Neural cell (in vitro differentiated cells): ENCODE measurements around the gene TNIP2. TPM values are rescaled to one million over a fixed set of nuclear protein-coding genes. Genes with fewer than 3 reads are reported as not detected.

Source experiments
- H2AFZ ChIP-seq: fragments of 200-600, 300-800 bp; sonication (generic), shearing (Covaris generic); 2 replicates; pipeline ENCODE4 v1.6.0; 2014; ENCODE audit warnings: low read depth, mild to moderate bottlenecking, antibody characterized with exemption, low read length, moderate library complexity
- H3F3A ChIP-seq: fragments of 200-600 bp; shearing (Covaris generic); 2 replicates; pipeline ENCODE4 v1.6.1; 2016; ENCODE audit warnings: mild to moderate bottlenecking, moderate library complexity, mixed read lengths, antibody characterized with exemption, low read length; ENCODE audit not compliant: insufficient read depth, poor library complexity, severe bottlenecking
- H3K27ac ChIP-seq: fragments of 200-600, 300-800 bp; sonication (generic), shearing (Covaris generic); 2 replicates; pipeline ENCODE4 v1.5.1; 2014; ENCODE audit warnings: mild to moderate bottlenecking, low read length, moderate library complexity
- H3K27me3 ChIP-seq: fragments of 300-800, 200-600 bp; sonication (generic), shearing (Covaris generic); 2 replicates; pipeline ENCODE4 v1.6.0; 2014; ENCODE audit warnings: mild to moderate bottlenecking, low read depth, low read length, moderate library complexity; ENCODE audit not compliant: insufficient read depth
- H3K36me3 ChIP-seq: fragments of 300-800, 200-600 bp; sonication (generic), shearing (Covaris generic); 2 replicates; pipeline ENCODE4 v1.5.1; 2014; ENCODE audit warnings: mild to moderate bottlenecking, antibody characterized with exemption, low read length, moderate library complexity; ENCODE audit not compliant: insufficient read depth
- H3K4me2 ChIP-seq: fragments of 300-800, 200-600 bp; sonication (generic), shearing (Covaris generic); 2 replicates; pipeline ENCODE4 v1.6.0; 2014; ENCODE audit warnings: mild to moderate bottlenecking, low read length
- H3K4me3 ChIP-seq: fragments of 300-800, 200-600 bp; sonication (generic), shearing (Covaris generic); 2 replicates; pipeline ENCODE4 v1.5.1; 2014; ENCODE audit warnings: mild to moderate bottlenecking, low read length, moderate library complexity
- H3K79me2 ChIP-seq: fragments of 200-600 bp; shearing (Covaris generic); replicated peaks from 2 replicates; pipeline ENCODE4 v1.6.0; 2014; ENCODE audit warnings: mild to moderate bottlenecking, low read length, moderate library complexity; ENCODE audit not compliant: insufficient read depth
- H3K9ac ChIP-seq: fragments of 300-800, 200-600 bp; sonication (generic), shearing (Covaris generic); 2 replicates; pipeline ENCODE4 v1.6.1; 2016; ENCODE audit warnings: mild to moderate bottlenecking, low read length, mixed read lengths
- H3K9me2 ChIP-seq: fragments of 200-600 bp; shearing (Covaris generic); 2 replicates; pipeline ENCODE4 v1.6.1; 2016; ENCODE audit warnings: mild to moderate bottlenecking, low read length, mixed read lengths; ENCODE audit not compliant: insufficient read depth
- H3K9me3 ChIP-seq: fragments of 200-600, 300-800 bp; sonication (generic), shearing (Covaris generic); 2 replicates; pipeline ENCODE4 v1.6.1; 2016; ENCODE audit warnings: mild to moderate bottlenecking, mixed run types, low read length, moderate library complexity, mixed read lengths
- H4K20me1 ChIP-seq: fragments of 200-600 bp; shearing (Covaris generic); 2 replicates; pipeline ENCODE4 v1.6.1; 2016; ENCODE audit warnings: mild to moderate bottlenecking, mixed run types; ENCODE audit not compliant: insufficient read depth
- CTCF ChIP-seq: fragments of 450-650 bp; IDR thresholded peaks from 2 replicates; pipeline ENCODE4 v1.5.1; 2014; ENCODE audit warnings: antibody characterized with exemption, mild to moderate bottlenecking, moderate library complexity; ENCODE audit not compliant: poor library complexity, severe bottlenecking
- EP300 ChIP-seq: fragments of 450-650 bp; conservative IDR thresholded peaks from 2 replicates; pipeline ENCODE4 v1.6.1; 2014; ENCODE audit warnings: antibody characterized with exemption, mild to moderate bottlenecking, moderate library complexity; ENCODE audit not compliant: poor library complexity, severe bottlenecking
- EZH2 ChIP-seq: fragments of 200-600, 300-800 bp; shearing (Covaris generic), sonication (generic); IDR thresholded peaks from 2 replicates; pipeline ENCODE4 v1.6.1; 2014; ENCODE audit warnings: antibody characterized with exemption, low read length, borderline replicate concordance, mild to moderate bottlenecking; ENCODE audit not compliant: insufficient read depth, poor library complexity, severe bottlenecking
- MXI1 ChIP-seq: fragments of 450-650 bp; conservative IDR thresholded peaks from 2 replicates; pipeline ENCODE4 v1.6.1; 2014; ENCODE audit warnings: antibody characterized with exemption, mild to moderate bottlenecking; ENCODE audit not compliant: poor library complexity, severe bottlenecking
- POLR2AphosphoS5 ChIP-seq: IDR thresholded peaks from 2 replicates; pipeline ENCODE4 v1.6.1; 2012
- RAD21 ChIP-seq: fragments of 450-650 bp; conservative IDR thresholded peaks from 2 replicates; pipeline ENCODE4 v1.6.1; 2014; ENCODE audit warnings: antibody characterized with exemption, mild to moderate bottlenecking, moderate library complexity
- REST ChIP-seq: IDR thresholded peaks from 2 replicates; pipeline ENCODE4 v1.6.1; 2012; ENCODE audit warnings: borderline replicate concordance
- SMC3 ChIP-seq: fragments of 450-650 bp; conservative IDR thresholded peaks from 2 replicates; pipeline ENCODE4 v1.6.1; 2014; ENCODE audit warnings: antibody characterized with exemption, mild to moderate bottlenecking, moderate library complexity; ENCODE audit not compliant: poor library complexity
- TAF1 ChIP-seq: IDR thresholded peaks from 2 replicates; pipeline ENCODE4 v1.6.1; 2012; ENCODE audit warnings: low read depth
- polyA plus RNA-seq: library from polyadenylated mRNA; depleted of rRNA; stranded (reverse); fragments of >200 nt; gene quantifications from 2 replicates; pipeline ENCODE4 v1.2.3, GENCODE V29; 2014

Gene TNIP2
- polyA plus RNA-seq, 1 donor from 2014 or later: 13.0 TPM

GRCh38 chr4:2729533-2729875 is 26.6 kb downstream of the TNIP2 start:
- no peak for TF ChIP-seq EP300
- no peak for TF ChIP-seq EZH2
- TF ChIP-seq SMC3: no peak
- no peak for TF ChIP-seq MXI1
- no peak for TF ChIP-seq RAD21
- no peak for TF ChIP-seq CTCF
- no peak for TF ChIP-seq TAF1
- TF ChIP-seq POLR2AphosphoS5: no peak
- TF ChIP-seq REST: no peak
- Histone ChIP-seq H3K36me3 (no peaks in the 10 kb centered on the region), H3K9me3 (no peaks in the 10 kb centered on the region)

GRCh38 chr4:2728806-2729532 is 27.2 kb downstream of the TNIP2 start:
- Histone ChIP-seq H2AFZ (no peak overlapping the region), H3K9me3 (no peaks in the 10 kb centered on the region), H4K20me1 (no peaks in the 10 kb centered on the region), H3K27ac (no peak overlapping the region), H3K79me2 (no peaks in the 10 kb centered on the region), H3K4me2 (no peak overlapping the region), H3F3A (no peaks in the 10 kb centered on the region), H3K4me3 (no peak overlapping the region), H3K9ac (no peak overlapping the region), H3K9me2 (no peaks in the 10 kb centered on the region), H3K27me3 (no peaks in the 10 kb centered on the region), H3K36me3 (no peaks in the 10 kb centered on the region)
- no peak for TF ChIP-seq REST
- no peak for TF ChIP-seq POLR2AphosphoS5
- TF ChIP-seq EZH2: no peak
- TF ChIP-seq SMC3: no peak
- no peak for TF ChIP-seq CTCF
- no peak for TF ChIP-seq TAF1
- no peak for TF ChIP-seq EP300
- no peak for TF ChIP-seq MXI1
- TF ChIP-seq RAD21: no peak

More at GRCh38 chr4:2729533-2729875, 26.6 kb downstream of the TNIP2 start:
- Histone ChIP-seq H2AFZ (no peak overlapping the region), H3K4me2 (no peak overlapping the region), H3K79me2 (no peaks in the 10 kb centered on the region), H3K9me2 (no peaks in the 10 kb centered on the region), H3K27me3 (no peaks in the 10 kb centered on the region), H3K9ac (no peak overlapping the region), H4K20me1 (no peaks in the 10 kb centered on the region), H3K27ac (no peak overlapping the region), H3K4me3 (no peak overlapping the region), H3F3A (no peaks in the 10 kb centered on the region)
